Measurements from ENCODE around the gene TMPRSS2.

Gene TMPRSS2

DNA sequence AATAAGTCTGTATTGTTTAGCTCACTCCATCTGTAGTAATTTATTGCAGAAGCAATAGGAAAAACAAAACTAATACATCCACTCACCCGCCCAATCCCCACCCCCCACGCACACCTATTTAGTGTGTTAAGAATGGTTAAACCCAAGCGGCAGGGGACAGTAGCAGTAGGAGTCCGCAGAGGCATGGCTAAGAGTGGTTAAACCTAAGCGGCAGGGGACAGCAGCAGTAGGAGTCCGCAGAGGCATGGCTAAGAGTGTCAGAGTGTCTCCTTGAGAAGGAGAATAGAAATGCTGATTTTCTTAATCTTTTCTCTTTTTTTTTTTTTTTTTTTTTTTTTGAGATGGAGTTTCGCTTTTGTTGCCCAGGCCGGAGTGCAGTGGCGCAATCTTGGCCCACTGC, 34.8 kb upstream of the TMPRSS2 start:
- DNase-seq (ENCODE audit: low spot score) = no peak
- Histone ChIP-seq H3K27ac (no peak overlapping the region), H3K4me3 (no peak overlapping the region)
- TF ChIP-seq, protein P1, sequence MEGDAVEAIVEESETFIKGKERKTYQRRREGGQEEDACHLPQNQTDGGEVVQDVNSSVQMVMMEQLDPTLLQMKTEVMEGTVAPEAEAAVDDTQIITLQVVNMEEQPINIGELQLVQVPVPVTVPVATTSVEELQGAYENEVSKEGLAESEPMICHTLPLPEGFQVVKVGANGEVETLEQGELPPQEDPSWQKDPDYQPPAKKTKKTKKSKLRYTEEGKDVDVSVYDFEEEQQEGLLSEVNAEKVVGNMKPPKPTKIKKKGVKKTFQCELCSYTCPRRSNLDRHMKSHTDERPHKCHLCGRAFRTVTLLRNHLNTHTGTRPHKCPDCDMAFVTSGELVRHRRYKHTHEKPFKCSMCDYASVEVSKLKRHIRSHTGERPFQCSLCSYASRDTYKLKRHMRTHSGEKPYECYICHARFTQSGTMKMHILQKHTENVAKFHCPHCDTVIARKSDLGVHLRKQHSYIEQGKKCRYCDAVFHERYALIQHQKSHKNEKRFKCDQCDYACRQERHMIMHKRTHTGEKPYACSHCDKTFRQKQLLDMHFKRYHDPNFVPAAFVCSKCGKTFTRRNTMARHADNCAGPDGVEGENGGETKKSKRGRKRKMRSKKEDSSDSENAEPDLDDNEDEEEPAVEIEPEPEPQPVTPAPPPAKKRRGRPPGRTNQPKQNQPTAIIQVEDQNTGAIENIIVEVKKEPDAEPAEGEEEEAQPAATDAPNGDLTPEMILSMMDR (IDR thresholded peaks at IDR 0.05) = no peak

- Histone ChIP-seq H3K4me3 (no peak overlapping the region), H3K27ac (no peak overlapping the region)
- TF ChIP-seq, protein P1 (IDR thresholded peaks at IDR 0.05) = no peak
- no peak for DNase-seq (ENCODE audit: low spot score)
Observed at GRCh38 chr21:41537356-41537755, 29.4 kb upstream of the TMPRSS2 start.

DNA sequence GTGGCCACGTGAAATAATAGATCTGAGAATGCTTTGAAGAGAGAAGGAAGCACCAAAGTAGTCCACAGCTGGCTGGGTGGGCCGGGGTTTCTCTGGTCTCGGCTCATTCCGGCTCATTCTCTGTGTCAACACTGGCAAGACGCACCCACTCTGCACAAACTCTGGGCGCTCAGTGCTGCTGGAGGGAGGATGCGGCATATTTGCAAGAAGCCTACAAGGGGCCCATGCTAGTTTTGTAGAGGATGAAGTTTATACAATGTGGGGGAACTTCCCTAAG, 28.8 kb upstream of the TMPRSS2 start:
- no peak overlapping the region for H3K4me3 ChIP-seq
- no peak overlapping the region for H3K27ac ChIP-seq
- DNase-seq (ENCODE audit: low spot score) = no peak
- TF ChIP-seq, protein P1 (IDR thresholded peaks at IDR 0.05) = no peak

- DNase-seq (ENCODE audit: low spot score) = no peak
- H3K4me3 ChIP-seq = no peak overlapping the region
- TF ChIP-seq, protein P1 (IDR thresholded peaks at IDR 0.05) = no peak
- no peak overlapping the region for H3K27ac ChIP-seq
Observed at GRCh38 chr21:41536076-41536826, 28.3 kb upstream of the TMPRSS2 start.

DNA sequence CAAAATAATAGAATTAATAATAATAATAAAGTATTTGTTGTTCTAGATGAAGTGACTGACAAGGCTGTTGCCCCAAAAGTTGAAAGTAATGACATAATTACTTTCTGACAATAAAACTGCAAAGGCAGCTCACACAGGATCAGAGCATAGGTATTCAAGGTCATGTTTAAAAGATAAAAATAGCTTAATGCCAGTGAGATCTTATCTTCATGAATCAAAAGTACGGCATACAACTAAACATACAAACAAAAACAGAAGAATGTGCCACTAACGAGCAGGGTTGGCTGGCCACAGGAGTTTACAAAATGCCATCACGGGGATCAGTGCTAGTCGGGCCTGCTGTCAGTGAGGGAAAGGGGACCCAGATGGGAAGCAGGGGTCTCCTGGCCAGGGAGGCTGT, 22.4 kb upstream of the TMPRSS2 start:
- H3K27ac ChIP-seq = no peak overlapping the region
- no peak for DNase-seq (ENCODE audit: low spot score)

DNA sequence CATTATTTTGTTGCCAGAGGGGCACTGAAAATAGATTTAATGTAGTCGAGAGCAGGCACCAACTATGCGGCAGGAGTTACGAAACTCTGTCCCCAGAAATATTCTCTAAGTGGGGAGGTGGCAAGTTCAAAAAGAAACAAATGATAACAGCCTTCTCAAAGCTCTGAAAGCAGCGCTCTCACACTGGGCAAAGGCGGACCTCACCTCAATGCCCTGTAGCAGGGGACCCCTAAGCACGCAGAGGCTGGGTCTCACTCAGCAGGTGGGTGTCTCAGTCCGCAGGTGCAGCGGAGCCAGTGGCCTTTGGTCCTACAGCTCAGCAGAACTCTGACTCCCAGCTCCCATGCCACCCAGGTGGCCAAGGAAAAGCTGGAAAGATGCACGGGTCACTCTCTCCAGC, 21.8 kb upstream of the TMPRSS2 start:
- TF ChIP-seq, protein P1 (IDR thresholded peaks at IDR 0.05) = no peak
- DNase-seq (ENCODE audit: low spot score) = peak; percentile 62
- Histone ChIP-seq H3K27ac (no peak overlapping the region), H3K4me3 (no peak overlapping the region)

More for the DNA sequence above, 22.4 kb upstream of the TMPRSS2 start:
- TF ChIP-seq, protein P1 (IDR thresholded peaks at IDR 0.05) = no peak
- no peak overlapping the region for H3K4me3 ChIP-seq

DNA sequence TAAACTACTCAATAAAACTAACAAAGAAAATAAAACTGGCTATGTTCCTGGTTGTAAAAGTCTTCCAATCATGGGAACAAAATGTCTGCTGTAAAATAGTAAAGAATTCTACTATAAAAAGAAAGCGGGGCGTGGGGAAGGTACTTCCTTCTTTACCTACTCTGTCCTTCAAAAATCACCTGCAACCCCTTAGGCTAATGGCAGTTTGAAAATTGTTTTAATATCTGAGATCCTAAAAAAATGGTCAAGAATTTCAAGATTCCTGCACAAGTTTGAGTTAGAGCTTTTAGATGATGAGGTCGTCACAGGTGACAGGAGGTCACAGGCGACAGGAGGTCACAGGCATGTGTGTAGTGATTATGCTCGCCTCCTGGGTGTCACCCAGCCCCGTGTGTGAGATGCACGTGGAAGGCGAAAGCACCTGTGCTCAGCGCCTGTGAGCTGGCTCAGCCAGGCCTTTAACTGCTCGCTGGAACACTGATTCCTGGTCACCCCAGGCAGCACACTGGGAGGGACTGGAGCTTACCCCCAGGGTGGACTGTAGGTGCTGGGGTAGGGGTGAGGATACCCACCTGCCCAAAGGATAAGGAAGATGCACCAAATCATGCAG, 18.6 kb upstream of the TMPRSS2 start:
- peak; percentile 43 for DNase-seq (ENCODE audit: low spot score)
- H3K4me3 ChIP-seq = no peak overlapping the region
- no peak overlapping the region for H3K27ac ChIP-seq
- TF ChIP-seq, protein P1 (IDR thresholded peaks at IDR 0.05) = no peak

Measured in coronary artery (tissue), 2 donors.